ENCODE measurements around the gene HHAT. TPM values are rescaled to one million over a fixed set of nuclear protein-coding genes. Genes with fewer than 3 reads are reported as not detected.

The HHAT gene
- total RNA-seq, 4 donors from 2014 or later: 0.31 to 0.33 (median 0.33) TPM; not detected in 1

GRCh38 chr1:210558302-210558701 is 229.6 kb downstream of the HHAT start:
- DNase-seq (no peak), ATAC-seq (no peak)
- no peak overlapping the region for H3K27ac ChIP-seq
- H3K27me3 ChIP-seq: no peaks in the 10 kb centered on the region
- H3K4me3 ChIP-seq: no peak overlapping the region
- TF ChIP-seq, protein P1, sequence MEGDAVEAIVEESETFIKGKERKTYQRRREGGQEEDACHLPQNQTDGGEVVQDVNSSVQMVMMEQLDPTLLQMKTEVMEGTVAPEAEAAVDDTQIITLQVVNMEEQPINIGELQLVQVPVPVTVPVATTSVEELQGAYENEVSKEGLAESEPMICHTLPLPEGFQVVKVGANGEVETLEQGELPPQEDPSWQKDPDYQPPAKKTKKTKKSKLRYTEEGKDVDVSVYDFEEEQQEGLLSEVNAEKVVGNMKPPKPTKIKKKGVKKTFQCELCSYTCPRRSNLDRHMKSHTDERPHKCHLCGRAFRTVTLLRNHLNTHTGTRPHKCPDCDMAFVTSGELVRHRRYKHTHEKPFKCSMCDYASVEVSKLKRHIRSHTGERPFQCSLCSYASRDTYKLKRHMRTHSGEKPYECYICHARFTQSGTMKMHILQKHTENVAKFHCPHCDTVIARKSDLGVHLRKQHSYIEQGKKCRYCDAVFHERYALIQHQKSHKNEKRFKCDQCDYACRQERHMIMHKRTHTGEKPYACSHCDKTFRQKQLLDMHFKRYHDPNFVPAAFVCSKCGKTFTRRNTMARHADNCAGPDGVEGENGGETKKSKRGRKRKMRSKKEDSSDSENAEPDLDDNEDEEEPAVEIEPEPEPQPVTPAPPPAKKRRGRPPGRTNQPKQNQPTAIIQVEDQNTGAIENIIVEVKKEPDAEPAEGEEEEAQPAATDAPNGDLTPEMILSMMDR (IDR thresholded peaks at IDR 0.05 in 4 of 5, conservative IDR thresholded peaks at IDR 0.05 in 1 of 5): no peak
- no peak for TF ChIP-seq POLR2A (IDR thresholded peaks at IDR 0.05)
- no peaks in the 10 kb centered on the region for H3K36me3 ChIP-seq
- no peaks in the 10 kb centered on the region for H3K9me3 ChIP-seq
- H3K4me1 ChIP-seq: no peaks in the 10 kb centered on the region
- intact Hi-C loops (cut with DNase I; ENCODE audit: low total_unique reads): no loop called here
- in situ Hi-C loops (cut with MboI; ENCODE audit: low sequenced_read_pairs in 4 of 4): no loop called here

- no peaks in the 10 kb centered on the region for H3K9me3 ChIP-seq
- H3K27me3 ChIP-seq: no peaks in the 10 kb centered on the region
- ATAC-seq (no peak), DNase-seq (no peak)
- intact Hi-C loops (cut with DNase I; ENCODE audit: low total_unique reads) (no loop called here), in situ Hi-C loops (cut with MboI; ENCODE audit: low sequenced_read_pairs in 4 of 4) (no loop called here)
- no peak overlapping the region for H3K27ac ChIP-seq
- no peak for TF ChIP-seq POLR2A (IDR thresholded peaks at IDR 0.05)
- TF ChIP-seq, protein P1 (IDR thresholded peaks at IDR 0.05 in 4 of 5, conservative IDR thresholded peaks at IDR 0.05 in 1 of 5): no peak
- H3K4me3 ChIP-seq: no peak overlapping the region
- no peaks in the 10 kb centered on the region for H3K36me3 ChIP-seq
- no peaks in the 10 kb centered on the region for H3K4me1 ChIP-seq
These were observed 236.6 kb downstream of the HHAT start for GRCh38 chr1:210565306-210565705.

DNA sequence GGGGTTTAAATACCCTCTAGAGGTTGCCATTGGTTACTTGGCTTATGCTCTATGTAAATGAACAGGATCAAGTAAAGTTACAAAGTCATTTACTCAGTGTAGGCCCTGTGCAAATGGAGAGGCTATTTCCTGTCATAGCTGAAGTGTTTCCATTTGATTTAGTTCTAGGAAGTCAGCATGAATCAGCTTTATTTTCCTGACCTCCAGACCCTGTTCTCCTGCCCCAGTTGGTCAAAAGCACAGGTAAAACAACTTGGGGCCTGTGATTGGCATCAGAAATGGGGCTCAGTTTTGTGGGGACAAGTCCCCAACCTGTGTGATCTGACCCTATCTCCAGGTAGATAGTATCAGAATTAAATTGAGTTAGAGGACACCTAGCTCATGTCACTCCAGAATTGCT is 239.9 kb downstream of the HHAT start:
- Histone ChIP-seq H3K4me1 (no peaks in the 10 kb centered on the region), H3K9me3 (no peaks in the 10 kb centered on the region), H3K36me3 (no peaks in the 10 kb centered on the region), H3K4me3 (no peak overlapping the region), H3K27ac (no peak overlapping the region), H3K27me3 (no peaks in the 10 kb centered on the region)
- ATAC-seq (no peak), DNase-seq (no peak)
- intact Hi-C loops (cut with DNase I; ENCODE audit: low total_unique reads): no loop called here
- in situ Hi-C loops (cut with MboI; ENCODE audit: low sequenced_read_pairs in 4 of 4): no loop called here
- TF ChIP-seq, protein P1 (IDR thresholded peaks at IDR 0.05 in 4 of 5, conservative IDR thresholded peaks at IDR 0.05 in 1 of 5): no peak
- no peak for TF ChIP-seq POLR2A (IDR thresholded peaks at IDR 0.05)

DNA sequence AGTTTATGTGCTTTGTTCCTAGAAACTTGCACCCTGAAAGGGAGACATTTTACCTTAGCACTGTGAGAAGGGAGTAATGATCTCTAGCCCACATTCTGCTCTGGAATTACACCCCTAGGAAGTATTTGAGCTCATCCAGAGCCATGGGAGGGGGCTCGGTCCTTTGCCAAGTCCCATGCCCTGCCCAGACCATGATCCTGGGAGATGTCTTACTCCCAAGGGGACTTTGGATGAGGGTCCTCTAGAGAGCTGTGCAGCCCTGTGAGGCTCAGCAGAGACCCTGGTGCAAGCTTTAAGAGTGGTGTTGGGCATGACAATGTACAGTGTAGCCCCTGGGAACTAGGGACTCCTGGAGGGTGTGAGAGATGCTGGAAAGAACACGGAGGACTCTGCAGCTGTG is 241.4 kb downstream of the HHAT start:
- ATAC-seq (no peak), DNase-seq (no peak)
- no peaks in the 10 kb centered on the region for H3K4me1 ChIP-seq
- in situ Hi-C loops (cut with MboI; ENCODE audit: low sequenced_read_pairs in 4 of 4): loop anchor here in 1 of 4 donors (10.0 kb wide), 1 partner anchor 565 kb away; the partner anchor contains the start of gene KCNH1
- no peak overlapping the region for H3K4me3 ChIP-seq
- TF ChIP-seq, protein P1 (IDR thresholded peaks at IDR 0.05 in 4 of 5, conservative IDR thresholded peaks at IDR 0.05 in 1 of 5): no peak
- TF ChIP-seq POLR2A (IDR thresholded peaks at IDR 0.05): no peak
- H3K9me3 ChIP-seq: no peaks in the 10 kb centered on the region
- H3K27ac ChIP-seq: no peak overlapping the region
- H3K36me3 ChIP-seq: no peaks in the 10 kb centered on the region
- intact Hi-C loops (cut with DNase I; ENCODE audit: low total_unique reads): no loop called here
- no peaks in the 10 kb centered on the region for H3K27me3 ChIP-seq

Data from gastrocnemius medialis (tissue), 4 donors.